Smooth muscle cell (in vitro differentiated cells): ENCODE results near the gene INS. TPM values are rescaled to one million over a fixed set of nuclear protein-coding genes. Genes with fewer than 3 reads are reported as not detected.

Experiments
- DNase-seq: peaks from one replicate; lab custom pipeline; 2025; ENCODE audit not compliant: unreplicated experiment; lab: John Stamatoyannopoulos, UW
- H2AFZ ChIP-seq: fragments of 200-600 bp; sonication (generic); 2 replicates; pipeline ENCODE4 v1.6.0; 2016; ENCODE audit warnings: antibody characterized with exemption, low read depth, mild to moderate bottlenecking
- H3F3A ChIP-seq: fragments of 200-600 bp; sonication (generic); 2 replicates; pipeline ENCODE4 v1.6.0; 2017; ENCODE audit warnings: antibody characterized with exemption, low read depth
- H3K27ac ChIP-seq: fragments of 200-600 bp; sonication (generic); 2 replicates; pipeline ENCODE4 v1.5.1; 2016; ENCODE audit warnings: low read depth, mild to moderate bottlenecking
- H3K27me3 ChIP-seq: fragments of 200-600 bp; sonication (generic); 2 replicates; pipeline ENCODE4 v1.6.1; 2016; ENCODE audit warnings: low read depth, mild to moderate bottlenecking
- H3K36me3 ChIP-seq: fragments of 200-600 bp; sonication (generic); 2 replicates; pipeline ENCODE4 v1.5.1; 2016; ENCODE audit warnings: low read depth
- H3K4me1 ChIP-seq: fragments of 200-600 bp; sonication (generic); 2 replicates; pipeline ENCODE4 v1.5.1; 2016; ENCODE audit warnings: low read depth
- H3K4me2 ChIP-seq: fragments of 200-600 bp; sonication (generic); 2 replicates; pipeline ENCODE4 v1.6.0; 2016; ENCODE audit warnings: mild to moderate bottlenecking
- H3K4me3 ChIP-seq: fragments of 200-600 bp; sonication (generic); 2 replicates; pipeline ENCODE4 v1.5.1; 2016; ENCODE audit warnings: mild to moderate bottlenecking
- H3K79me2 ChIP-seq: fragments of 200-600 bp; sonication (generic); 2 replicates; pipeline ENCODE4 v1.6.0; 2016; ENCODE audit warnings: low read depth, mild to moderate bottlenecking
- H3K9ac ChIP-seq: fragments of 200-600 bp; sonication (generic); 2 replicates; pipeline ENCODE4 v1.6.0; 2016; ENCODE audit warnings: low read depth
- H3K9me3 ChIP-seq: fragments of 200-600 bp; sonication (generic); replicated peaks from 2 replicates; pipeline ENCODE4 v1.5.1; 2016; ENCODE audit warnings: low read depth
- H4K20me1 ChIP-seq: fragments of 200-600 bp; sonication (generic); 2 replicates; pipeline ENCODE4 v1.6.0; 2016; ENCODE audit warnings: low read depth
- CTCF ChIP-seq: fragments of 200-600 bp; sonication (generic); IDR thresholded peaks from 2 replicates; pipeline ENCODE4 v1.5.1; 2017; ENCODE audit warnings: borderline replicate concordance, mild to moderate bottlenecking, antibody characterized with exemption; ENCODE audit not compliant: insufficient read depth, poor library complexity, severe bottlenecking
- WGBS: methylation state at CpG from one replicate; pipeline ENCODE4 v1.1.7; 2016; ENCODE audit warnings: low lambda C conversion rate; 5-methylcytosine and 5-hydroxymethylcytosine counted together
- polyA plus RNA-seq: library from polyadenylated mRNA; unstranded; fragments of >200 nt; fragmentation: Nextera tagmentation; extraction: Ambion mirVana; gene quantifications from 2 replicates; pipeline ENCODE4 v1.2.1, GENCODE V29; 2016
- total RNA-seq: library from RNA; depleted of rRNA; stranded (reverse); fragments of >200 nt; gene quantifications from 2 replicates; pipeline ENCODE4 v1.2.3, GENCODE V29; 2014

The INS gene
- total and polyA plus RNA-seq, 2 experiments from 2014 or later: not detected

GRCh38 chr11:2187280-2187707 is 26.3 kb upstream of the INS start:
- DNase-seq: no peak
- no peaks in the 10 kb centered on the region for H3K9me3 ChIP-seq
- no peaks in the 10 kb centered on the region for H3F3A ChIP-seq
- H4K20me1 ChIP-seq: no peaks in the 10 kb centered on the region
- TF ChIP-seq CTCF: no peak
- H3K79me2 ChIP-seq: no peaks in the 10 kb centered on the region
- H2AFZ ChIP-seq: no peak overlapping the region
- 91% methylated on average over 6 of the region's 7 CpGs for WGBS
- no peak overlapping the region for H3K9ac ChIP-seq
- H3K4me1 ChIP-seq: peaks cover 21% of the 10 kb centered on the region
- no peak overlapping the region for H3K4me3 ChIP-seq
- H3K27ac ChIP-seq: no peak overlapping the region
- no peak overlapping the region for H3K4me2 ChIP-seq
- peaks cover 7% of the 10 kb centered on the region for H3K27me3 ChIP-seq
- no peaks in the 10 kb centered on the region for H3K36me3 ChIP-seq

GRCh38 chr11:2186669-2187279 is 25.8 kb upstream of the INS start:
- DNase-seq: no peak
- no peaks in the 10 kb centered on the region for H4K20me1 ChIP-seq
- H3K79me2 ChIP-seq: no peaks in the 10 kb centered on the region
- TF ChIP-seq CTCF: peak; percentile 30
- H3K4me1 ChIP-seq: peaks cover 20% of the 10 kb centered on the region
- no peak overlapping the region for H3K9ac ChIP-seq
- no peak overlapping the region for H3K4me2 ChIP-seq
- H3K27ac ChIP-seq: no peak overlapping the region
- WGBS: 55% methylated on average over 16 of the region's 21 CpGs
- peaks cover 7% of the 10 kb centered on the region for H3K27me3 ChIP-seq
- no peaks in the 10 kb centered on the region for H3F3A ChIP-seq
- no peak overlapping the region for H3K4me3 ChIP-seq
- no peaks in the 10 kb centered on the region for H3K36me3 ChIP-seq
- H2AFZ ChIP-seq: no peak overlapping the region
- H3K9me3 ChIP-seq: no peaks in the 10 kb centered on the region

GRCh38 chr11:2185324-2186085 is 24.5 kb upstream of the INS start:
- 88% methylated on average over 23 of the region's 23 CpGs for WGBS
- Histone ChIP-seq H2AFZ (no peak overlapping the region), H3K36me3 (no peaks in the 10 kb centered on the region), H3F3A (no peaks in the 10 kb centered on the region), H3K27ac (no peak overlapping the region), H3K9ac (no peak overlapping the region), H3K4me1 (peaks cover 11% of the 10 kb centered on the region), H4K20me1 (no peaks in the 10 kb centered on the region), H3K27me3 (peaks cover 4% of the 10 kb centered on the region), H3K4me3 (no peak overlapping the region), H3K79me2 (no peaks in the 10 kb centered on the region), H3K9me3 (no peaks in the 10 kb centered on the region), H3K4me2 (no peak overlapping the region)
- no peak for TF ChIP-seq CTCF
- DNase-seq: no peak
